H1 (cell line): ENCODE results near the gene POLD1. TPM values are rescaled to one million over a fixed set of nuclear protein-coding genes. Genes with fewer than 3 reads are reported as not detected.
"Not testable (repeated sequence)": the region's sequence is repeated elsewhere in the genome, so short reads cannot be mapped to it uniquely, and the experiment has no call there.

Source experiments
- CTCF ChIA-PET: fragments of 300-600 bp; sonication (Branson Sonifier 250); formaldehyde crosslinking; loops from one replicate; lab custom pipeline; 2021; ENCODE audit not compliant: partially characterized antibody; lab: Charles Lee
- POLR2A ChIA-PET: fragments of 300-600 bp; sonication (Branson Sonifier 250); formaldehyde crosslinking; loops from one replicate; lab custom pipeline; 2021; ENCODE audit warnings: inconsistent platforms; ENCODE audit not compliant: partially characterized antibody; lab: Charles Lee
- DNase-seq, 2 experiments: peaks; one replicate each; pipeline versions ENCODE4 v3.0.0 to v3.0.0-alpha.2; 2010 to 2022; ENCODE audit warnings: low spot score in 2 of 2, low read depth in 1 of 2, mixed read lengths in 1 of 2
- FAIRE-seq: peaks from 2 replicates; lab custom pipeline; 2011; peaks lifted over from hg19 to GRCh38; lab: Jason Lieb, UNC
- H2AFZ ChIP-seq: 2 replicates; pipeline ENCODE4 v1.8.1; 2012; ENCODE audit warnings: low read length, inconsistent platforms
- H2AK5ac ChIP-seq: 2 replicates; pipeline ENCODE4 v1.6.1; 2013; ENCODE audit warnings: low read depth, low read length
- H2BK120ac ChIP-seq: replicated peaks from 2 replicates; pipeline ENCODE3; 2013; ENCODE audit warnings: low read depth, low read length, inconsistent platforms
- H2BK12ac ChIP-seq: 2 replicates; pipeline ENCODE4 v1.6.1; 2013; ENCODE audit warnings: low read depth, low read length
- H2BK15ac ChIP-seq: 2 replicates; pipeline ENCODE4 v1.6.1; 2013; ENCODE audit warnings: low read length
- H2BK20ac ChIP-seq: 2 replicates; pipeline ENCODE4 v1.6.1; 2013; ENCODE audit warnings: low read length
- H2BK5ac ChIP-seq: 2 replicates; pipeline ENCODE4 v1.6.1; 2013; ENCODE audit warnings: low read depth, low read length
- H3K14ac ChIP-seq: 2 replicates; pipeline ENCODE4 v1.6.1; 2013; ENCODE audit warnings: inconsistent platforms; ENCODE audit not compliant: insufficient read length
- H3K18ac ChIP-seq: 2 replicates; pipeline ENCODE4 v1.6.1; 2013; ENCODE audit warnings: low read length; ENCODE audit errors: extremely low read depth
- H3K23ac ChIP-seq: 2 replicates; pipeline ENCODE4 v1.6.1; 2013; ENCODE audit warnings: inconsistent platforms; ENCODE audit not compliant: insufficient read length
- H3K23me2 ChIP-seq: 2 replicates; pipeline ENCODE4 v1.6.1; 2013; ENCODE audit warnings: low read depth, low read length
- H3K27ac ChIP-seq: 2 replicates; pipeline ENCODE4 v1.6.1; 2011; ENCODE audit warnings: low read depth, low read length, inconsistent platforms
- H3K27me3 ChIP-seq, 4 experiments: replicated peaks in 1 of 4; 1 replicate in 1 of 4; 2 replicates in 3 of 4; pipeline versions ENCODE4 v1.6.1 to v1.8.1; 2011 to 2013; ENCODE audit warnings: low read length in 3 of 4, mild to moderate bottlenecking in 3 of 4, inconsistent platforms in 2 of 4, mixed read lengths in 2 of 4, moderate library complexity in 1 of 4; ENCODE audit not compliant: control insufficient read depth in 3 of 4, insufficient read depth in 3 of 4; ENCODE audit errors: extremely low read depth in 1 of 4
- H3K36me3 ChIP-seq, 4 experiments: 2 replicates each; pipeline versions ENCODE4 v1.6.1 to v1.8.1; 2011 to 2013; ENCODE audit warnings: mild to moderate bottlenecking in 4 of 4, low read length in 3 of 4, moderate library complexity in 2 of 4, control low read depth in 1 of 4, inconsistent platforms in 1 of 4; ENCODE audit not compliant: insufficient read depth in 4 of 4, control insufficient read depth in 2 of 4
- H3K4ac ChIP-seq: replicated peaks from 2 replicates; pipeline ENCODE3; 2013; ENCODE audit warnings: low read length, low read depth, mixed read lengths, inconsistent platforms; ENCODE audit not compliant: insufficient read length
- H3K4me1 ChIP-seq, 4 experiments: replicated peaks in 1 of 4; 1 replicate in 1 of 4; 2 replicates in 3 of 4; pipeline versions ENCODE4 v1.6.1 to v1.8.1; 2011 to 2013; ENCODE audit warnings: low read length in 3 of 4, inconsistent platforms in 2 of 4, mixed read lengths in 1 of 4; ENCODE audit not compliant: insufficient read depth in 4 of 4, control insufficient read depth in 3 of 4
- H3K4me2 ChIP-seq, 2 experiments: 2 replicates each; pipeline versions ENCODE4 v1.6.1 to v1.8.1; 2011 to 2013; ENCODE audit warnings: low read depth in 2 of 2, low read length in 2 of 2, control low read depth in 1 of 2, inconsistent platforms in 1 of 2, mild to moderate bottlenecking in 1 of 2; ENCODE audit not compliant: insufficient read depth in 1 of 2
- H3K4me3 ChIP-seq, 4 experiments: fragments of 200-600, 300-600 bp in 1 of 4; sonication (generic), shearing (Covaris generic), sonication (Bioruptor Twin) in 1 of 4; 2 replicates each; pipeline versions ENCODE4 v1.5.1 to v1.8.1; 2011 to 2016; ENCODE audit warnings: low read length in 4 of 4, low read depth in 3 of 4, control low read depth in 2 of 4, inconsistent platforms in 2 of 4, mild to moderate bottlenecking in 2 of 4, mixed read lengths in 1 of 4, moderate library complexity in 1 of 4; ENCODE audit not compliant: insufficient read depth in 2 of 4; ENCODE audit errors: extremely low read depth in 1 of 4
- H3K56ac ChIP-seq: replicated peaks from 2 replicates; pipeline ENCODE3; 2013; ENCODE audit warnings: low read depth, mild to moderate bottlenecking, mixed read lengths, low read length, inconsistent platforms; ENCODE audit not compliant: insufficient read length
- H3K79me1 ChIP-seq: 2 replicates; pipeline ENCODE4 v1.6.1; 2013; ENCODE audit warnings: low read depth, low read length, control low read depth
- H3K79me2 ChIP-seq, 2 experiments: 2 replicates each; pipeline versions ENCODE4 v1.6.1 to v1.8.1; 2012 to 2013; ENCODE audit warnings: low read length in 2 of 2, mild to moderate bottlenecking in 2 of 2, inconsistent platforms in 1 of 2; ENCODE audit not compliant: insufficient read depth in 2 of 2, control insufficient read depth in 1 of 2
- H3K9ac ChIP-seq, 4 experiments: replicated peaks in 1 of 4; 1 replicate in 1 of 4; 2 replicates in 3 of 4; pipeline versions ENCODE4 v1.6.1 to v1.8.1; 2011 to 2013; ENCODE audit warnings: low read depth in 3 of 4, low read length in 3 of 4, control low read depth in 2 of 4, mild to moderate bottlenecking in 2 of 4, moderate library complexity in 2 of 4, inconsistent platforms in 1 of 4; ENCODE audit errors: extremely low read depth in 1 of 4
- H3K9me3 ChIP-seq, 2 experiments: 2 replicates each; pipeline versions ENCODE4 v1.6.1 to v1.8.1; 2012 to 2013; ENCODE audit warnings: mild to moderate bottlenecking in 2 of 2, moderate library complexity in 2 of 2, control low read depth in 1 of 2, inconsistent platforms in 1 of 2, low read depth in 1 of 2, low read length in 1 of 2, mixed read lengths in 1 of 2; ENCODE audit not compliant: insufficient read depth in 2 of 2
- H4K20me1 ChIP-seq, 2 experiments: replicated peaks in 1 of 2; 2 replicates each; pipeline versions ENCODE3 to v1.8.1; 2011 to 2013; ENCODE audit warnings: inconsistent platforms in 2 of 2, low read length in 2 of 2, mild to moderate bottlenecking in 1 of 2; ENCODE audit not compliant: insufficient read depth in 2 of 2, control insufficient read depth in 1 of 2
- H4K5ac ChIP-seq: 2 replicates; pipeline ENCODE4 v1.6.1; 2013; ENCODE audit warnings: low read length, low read depth, mixed read lengths, inconsistent platforms; ENCODE audit not compliant: insufficient read length
- H4K8ac ChIP-seq: 2 replicates; pipeline ENCODE4 v1.8.0; 2013; ENCODE audit warnings: mild to moderate bottlenecking, moderate library complexity, low read length, inconsistent platforms; ENCODE audit not compliant: insufficient read depth; ENCODE audit errors: extremely low read depth
- H4K91ac ChIP-seq: replicated peaks from 2 replicates; pipeline ENCODE3; 2013; ENCODE audit warnings: low read length, mixed read lengths, inconsistent platforms; ENCODE audit not compliant: insufficient read length
- ASH2L ChIP-seq: fragments of 200-600, 300-600 bp; sonication (generic); IDR thresholded peaks from one replicate; pipeline ENCODE4 v1.7.1; 2017; ENCODE audit warnings: low read length
- CBX8 ChIP-seq: fragments of 300-800, 300-1000 bp; sonication (generic); IDR thresholded peaks from 2 replicates; pipeline ENCODE4 v1.7.1; 2016; ENCODE audit warnings: low read depth, low read length, borderline replicate concordance
- GTF2F1 ChIP-seq: IDR thresholded peaks from 2 replicates; pipeline ENCODE4 v1.6.1; 2012; ENCODE audit warnings: low read depth, low read length, improper control_type of control experiment, borderline replicate concordance
- HDAC2 ChIP-seq, 2 experiments: fragments of 300-600 bp in 1 of 2; sonication (generic) in 1 of 2; IDR thresholded peaks; 2 replicates each; pipeline ENCODE4 v1.6.1; 2011 to 2012; ENCODE audit warnings: low read depth in 2 of 2, low read length in 2 of 2, mild to moderate bottlenecking in 2 of 2, moderate library complexity in 2 of 2, borderline replicate concordance in 1 of 2, inconsistent platforms in 1 of 2
- SAP30 ChIP-seq: fragments of 300-600 bp; sonication (generic); IDR thresholded peaks from 2 replicates; pipeline ENCODE4 v1.7.1; 2012; ENCODE audit warnings: low read length, moderate library complexity, mild to moderate bottlenecking, inconsistent platforms; ENCODE audit not compliant: insufficient read depth, insufficient replicate concordance
- SIN3A ChIP-seq, 2 experiments: IDR thresholded peaks in 1 of 2; conservative IDR thresholded peaks in 1 of 2; 2 replicates each; pipeline ENCODE4 v1.6.1; 2011 to 2012; ENCODE audit warnings: low read length in 2 of 2, improper control_type of control experiment in 1 of 2, low read depth in 1 of 2, mild to moderate bottlenecking in 1 of 2
- SP1 ChIP-seq: IDR thresholded peaks from 2 replicates; pipeline ENCODE4 v1.6.1; 2011; ENCODE audit warnings: low read depth, low read length
- SUZ12 ChIP-seq: fragments of 200-600 bp; sonication (generic); IDR thresholded peaks from 2 replicates; pipeline ENCODE4 v1.6.1; 2012; ENCODE audit warnings: mild to moderate bottlenecking, inconsistent platforms, low read length, moderate library complexity, mixed read lengths
- TAF7 ChIP-seq: optimal IDR thresholded peaks from 2 replicates; pipeline ENCODE3; 2011; ENCODE audit warnings: low read depth, mild to moderate bottlenecking, inconsistent platforms, low read length, moderate library complexity, borderline replicate concordance
- WGBS, 2 experiments: shearing (Covaris generic) in 1 of 2; methylation state at CpG; one replicate each; pipeline versions ENCODE4 v1.1.6 to v1.1.7; 2013 to 2015; ENCODE audit warnings: low lambda C conversion rate in 2 of 2, mixed read lengths in 2 of 2, inconsistent platforms in 1 of 2, low coverage in 1 of 2, missing lambda C conversion rate in 1 of 2; ENCODE audit not compliant: insufficient replicate concordance in 2 of 2, insufficient coverage in 1 of 2, insufficient read length in 1 of 2; ENCODE audit errors: extremely low coverage in 1 of 2, missing lambda C conversion rate in 1 of 2; 5-methylcytosine and 5-hydroxymethylcytosine counted together
- polyA plus RNA-seq, 7 experiments: library from polyadenylated mRNA; depleted of rRNA in 3 of 7; stranded (reverse) in 5 of 7; unstranded in 2 of 7; fragments of >200 nt in 5 of 7; fragments of 200-250 nt in 2 of 7; gene quantifications; 1 replicate in 5 of 7; 2 replicates in 1 of 7; 4 replicates in 1 of 7; pipeline versions ENCODE4 v1.2.1 to v1.2.3, GENCODE V29; 2011 to 2013; ENCODE audit warnings: missing spikeins in 2 of 7, mixed read lengths in 2 of 7
- total RNA-seq: library from RNA; stranded (reverse); fragmentation: NEBNext Ultra II Directional; extraction: Animal tissue kit (Norgen Biotek cat#: 25700); gene quantifications from 2 replicates; pipeline ENCODE4 v1.2.1, GENCODE V29; 2021

The POLD1 gene
- total and polyA plus RNA-seq, 2 of the 8 experiments (the other 6 are each of a cell fraction or from before 2014, with no cell fraction given): 141 to 142 TPM

DNA sequence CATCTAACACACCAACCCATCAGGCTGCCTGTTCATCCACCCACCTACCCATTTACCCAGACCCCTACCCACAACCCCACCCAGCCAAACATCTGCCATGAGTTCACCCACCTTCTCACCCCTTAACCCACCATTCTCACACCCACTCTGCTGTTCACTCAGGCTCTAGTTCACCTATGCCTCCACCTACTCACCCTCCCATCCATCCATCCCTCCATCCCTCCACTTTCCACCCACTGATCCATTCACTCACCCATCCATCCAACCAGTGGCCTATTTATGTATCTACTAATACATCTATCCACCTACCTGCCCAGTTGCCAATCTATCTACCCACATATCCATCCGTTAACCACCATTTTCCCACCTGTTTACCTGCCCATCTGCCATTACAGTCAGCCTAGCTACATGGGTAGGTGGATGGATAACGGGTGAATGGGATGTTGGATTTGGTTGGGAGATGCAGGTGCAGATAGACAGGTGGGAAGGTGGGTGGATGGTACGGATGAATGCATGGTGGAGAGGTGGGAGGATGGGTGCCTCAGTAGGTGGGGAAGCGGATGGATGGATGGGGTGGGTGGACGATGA lies 53.8 kb downstream of the POLD1 start (continued):
- TF ChIP-seq TAF7 (no peak), SP1 (no peak), SUZ12 (no peak), GTF2F1 (no peak), SIN3A (conservative IDR thresholded peaks at IDR 0.05 in 1 of 2, IDR thresholded peaks at IDR 0.05 in 1 of 2; ENCODE audit: low read depth in 1 of 2, low read length in 2 of 2) (no peak), CBX8 (no peak), HDAC2 (IDR thresholded peaks at IDR 0.05; ENCODE audit: borderline replicate concordance in 1 of 2, low read depth in 2 of 2, low read length in 2 of 2) (no peak), ASH2L (no peak), SAP30 (no peak)

DNA sequence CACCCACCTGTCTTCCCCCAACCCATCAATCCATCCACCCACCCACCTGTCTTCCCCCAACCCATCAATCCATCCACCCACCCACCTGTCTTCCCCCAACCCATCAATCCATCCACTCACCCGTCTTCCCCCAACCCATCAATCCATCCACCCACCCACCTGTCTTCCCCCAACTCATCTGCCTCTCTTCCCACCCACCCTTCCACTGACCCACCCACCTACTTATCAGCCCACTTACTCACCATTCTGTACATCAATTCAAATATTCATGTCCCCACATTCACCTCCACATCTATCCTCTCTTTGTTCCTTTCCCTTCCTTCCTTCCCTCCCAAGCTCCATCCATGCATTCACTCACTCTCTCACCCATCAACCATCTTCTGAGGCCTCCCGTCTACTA lies 55.0 kb downstream of the POLD1 start:
- H3K18ac ChIP-seq, H3K79me1 ChIP-seq, H4K91ac ChIP-seq, FAIRE-seq, H2AK5ac ChIP-seq, H2BK15ac ChIP-seq, H2BK120ac ChIP-seq, H3K4me2 ChIP-seq, DNase-seq, H3K27me3 ChIP-seq, H3K4me3 ChIP-seq, H4K20me1 ChIP-seq, H3K9ac ChIP-seq, H2BK12ac ChIP-seq, H3K4me1 ChIP-seq, H3K27ac ChIP-seq, H4K5ac ChIP-seq, H3K56ac ChIP-seq, H3K23ac ChIP-seq, CTCF ChIA-PET, H4K8ac ChIP-seq, H3K14ac ChIP-seq, H2BK5ac ChIP-seq, H3K4ac ChIP-seq, H3K9me3 ChIP-seq, H3K79me2 ChIP-seq, H2AFZ ChIP-seq, H3K36me3 ChIP-seq, H3K23me2 ChIP-seq, POLR2A ChIA-PET, H2BK20ac ChIP-seq: not testable (repeated sequence)
- WGBS, 2 experiments: 100% methylated on average over 1 of the region's 2 CpGs; no CpG with 5 or more reads in 1 of the 2 experiments
